Measurements from ENCODE around the gene ADGRF4. TPM values are rescaled to one million over a fixed set of nuclear protein-coding genes. Genes with fewer than 3 reads are reported as not detected.
"Not testable (repeated sequence)": the region's sequence is repeated elsewhere in the genome, so short reads cannot be mapped to it uniquely, and the experiment has no call there.

The ADGRF4 gene
- total RNA-seq, 1 donor from 2014 or later: not detected

DNA sequence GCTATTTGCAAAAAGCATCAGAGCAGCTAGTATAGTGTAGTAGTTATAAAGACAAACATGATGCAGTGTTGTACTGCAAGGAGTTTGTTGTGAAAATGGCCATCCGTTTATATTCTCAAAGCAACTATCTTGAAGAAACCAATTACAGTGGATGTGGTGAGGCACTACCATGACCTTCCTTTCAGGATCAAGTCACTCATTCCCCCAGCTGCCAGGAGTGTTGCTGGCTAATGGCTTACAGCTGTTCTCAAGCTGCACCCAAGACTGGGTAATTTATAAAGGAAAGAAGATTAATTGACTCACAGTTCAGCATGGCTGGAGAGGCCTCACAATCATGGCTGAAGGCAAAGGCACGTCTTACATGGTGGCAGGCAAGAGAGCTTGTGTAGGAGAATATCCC is 29.0 kb downstream of the ADGRF4 start:
- intact Hi-C loops (cut with DNase I): no loop called here
- DNase-seq (ENCODE audit: missing footprints): no peak
- ATAC-seq: no peak

- intact Hi-C loops (cut with DNase I): no loop called here
- ATAC-seq (no peak), DNase-seq (ENCODE audit: missing footprints) (no peak)
These were observed 30.6 kb downstream of the ADGRF4 start for GRCh38 chr6:47729019-47729418.

DNA sequence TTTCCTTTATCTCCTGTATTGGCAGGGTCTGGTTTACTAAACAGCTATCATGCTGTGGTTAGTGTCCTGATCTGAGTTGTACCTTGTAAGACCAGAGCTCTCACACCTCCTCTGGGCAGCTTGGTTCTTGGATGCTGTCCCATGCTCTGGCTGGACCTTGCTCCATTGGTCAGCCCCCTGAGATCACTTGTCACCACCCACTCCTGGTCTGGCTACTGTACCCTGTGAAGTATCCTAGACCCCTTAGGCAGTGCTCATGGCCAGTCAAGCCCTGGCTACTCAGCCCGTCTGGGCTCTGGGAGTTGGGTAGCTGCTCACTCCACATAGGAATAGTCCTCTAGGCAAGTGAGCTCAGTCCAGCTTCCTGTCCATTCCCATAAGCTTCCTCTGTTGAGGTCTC is 31.1 kb downstream of the ADGRF4 start:
- ATAC-seq (peak; percentile 57), DNase-seq (ENCODE audit: missing footprints) (no peak)
- intact Hi-C loops (cut with DNase I): no loop called here

- DNase-seq (ENCODE audit: missing footprints): no peak
- no peak for ATAC-seq
- intact Hi-C loops (cut with DNase I): loop anchor here (2.0 to 5.0 kb wide), 2 partner anchors 103 to 322 kb away; no protein-coding TSS in a partner anchor
These were observed 35.6 kb downstream of the ADGRF4 start for GRCh38 chr6:47733879-47734558.

DNA sequence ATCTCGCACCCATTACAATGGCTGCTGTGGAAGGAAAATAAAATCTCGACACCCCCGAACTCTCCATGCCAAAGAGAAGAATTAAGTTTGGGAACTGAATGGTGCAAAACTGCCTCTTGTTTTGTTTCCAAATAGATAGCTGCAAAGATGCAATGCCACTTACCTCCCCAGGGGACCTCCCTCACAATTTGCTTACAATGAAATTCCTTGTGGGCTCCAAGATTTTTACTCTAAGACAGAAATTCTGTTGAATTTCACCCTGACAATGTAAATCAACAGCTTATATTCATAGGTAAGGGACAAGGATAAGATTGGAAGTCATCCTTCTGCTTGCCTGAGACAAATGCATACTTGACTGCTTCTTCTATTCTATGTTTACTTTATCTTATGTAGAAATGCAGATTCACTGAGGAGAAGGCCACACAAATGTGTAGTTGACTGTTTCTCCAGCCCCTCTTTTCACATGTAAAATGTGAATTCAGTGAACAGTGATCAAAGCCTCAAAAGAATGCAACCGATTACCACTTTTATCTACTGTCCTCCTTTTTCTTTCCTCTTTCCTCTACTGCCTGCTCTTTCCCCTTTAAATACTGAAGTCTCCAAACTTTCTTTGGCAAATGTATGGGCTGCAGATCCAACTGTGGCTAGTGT is 36.6 kb downstream of the ADGRF4 start:
- ATAC-seq (no peak), DNase-seq (ENCODE audit: missing footprints) (no peak)
- intact Hi-C loops (cut with DNase I): loop anchor here (2.0 to 5.0 kb wide), 3 partner anchors 88 to 323 kb away; no protein-coding TSS in a partner anchor

DNA sequence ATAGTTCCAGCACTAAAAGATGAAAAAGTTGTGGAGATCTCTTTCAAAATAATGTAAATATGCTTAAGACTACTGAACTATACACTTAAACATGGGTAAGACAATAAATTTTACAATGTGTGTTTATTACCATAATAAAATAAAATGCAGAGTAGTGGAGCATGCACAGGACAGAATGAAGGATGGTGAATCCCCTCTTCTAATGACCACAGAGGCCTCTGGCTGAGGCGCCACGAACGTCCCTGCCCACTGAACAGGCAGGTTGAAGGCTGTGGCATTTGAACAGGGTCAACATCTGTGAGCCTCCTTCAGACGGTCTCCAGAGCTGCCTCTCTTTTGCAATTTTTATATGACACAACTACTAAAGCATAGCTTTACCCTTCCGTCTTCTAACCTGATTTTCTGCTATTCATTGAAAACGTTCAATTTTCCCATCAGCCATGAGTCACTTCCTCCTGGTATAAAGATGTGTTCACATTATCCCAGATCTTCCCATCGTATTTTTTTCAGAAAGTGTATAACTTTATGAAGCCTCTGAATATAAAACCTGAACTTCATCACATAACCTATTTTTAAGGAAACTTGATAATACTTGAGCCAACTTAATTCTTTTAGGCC is 37.8 kb downstream of the ADGRF4 start:
- intact Hi-C loops (cut with DNase I): loop anchor here (5.0 kb wide), 1 partner anchor 89 kb away; no protein-coding TSS in a partner anchor
- DNase-seq (ENCODE audit: missing footprints): no peak
- no peak for ATAC-seq

DNA sequence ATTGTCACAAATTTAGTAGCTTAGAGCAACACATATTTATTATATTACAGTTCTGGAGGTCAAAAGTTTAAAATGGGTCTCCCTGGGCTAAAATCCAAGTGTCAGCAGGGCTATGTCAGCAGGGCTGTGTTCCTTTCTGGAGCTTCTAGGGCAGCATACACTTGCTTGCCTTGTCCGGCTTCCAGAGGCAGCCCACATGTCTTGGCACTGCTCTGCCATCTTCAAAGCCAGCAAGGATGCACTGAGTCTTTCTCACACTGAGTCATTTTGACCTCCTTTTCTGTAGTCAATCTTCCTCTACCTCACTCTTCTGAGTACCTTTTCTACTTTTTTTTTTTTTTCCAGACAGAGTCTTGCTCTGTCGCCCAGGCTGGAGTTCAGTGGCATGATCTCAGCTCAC is 39.0 kb downstream of the ADGRF4 start:
- ATAC-seq (no peak), DNase-seq (ENCODE audit: missing footprints) (no peak)
- intact Hi-C loops (cut with DNase I): loop anchor here (5.0 kb wide), 1 partner anchor 90 kb away; no protein-coding TSS in a partner anchor

DNA sequence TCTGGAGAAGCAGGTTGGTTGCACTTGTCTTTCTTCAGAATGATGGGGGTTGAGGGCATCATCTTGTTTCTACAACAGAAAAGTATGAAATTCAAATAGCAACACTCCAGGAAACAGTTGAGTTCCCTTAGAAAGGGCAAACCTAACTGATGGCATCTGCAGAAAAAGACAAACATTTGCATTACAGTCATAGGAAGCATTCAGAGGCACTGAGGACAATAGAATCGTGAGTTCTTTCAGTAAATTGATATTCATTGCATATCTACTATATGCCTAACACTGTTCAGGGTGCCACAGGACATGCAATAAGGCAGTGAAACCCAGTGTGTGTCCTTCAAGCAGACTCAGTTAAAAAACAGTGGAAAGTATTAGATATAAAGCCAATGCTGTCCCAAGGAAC is 42.3 kb downstream of the ADGRF4 start:
- intact Hi-C loops (cut with DNase I): no loop called here
- DNase-seq (ENCODE audit: missing footprints) (no peak), ATAC-seq (no peak)

DNA sequence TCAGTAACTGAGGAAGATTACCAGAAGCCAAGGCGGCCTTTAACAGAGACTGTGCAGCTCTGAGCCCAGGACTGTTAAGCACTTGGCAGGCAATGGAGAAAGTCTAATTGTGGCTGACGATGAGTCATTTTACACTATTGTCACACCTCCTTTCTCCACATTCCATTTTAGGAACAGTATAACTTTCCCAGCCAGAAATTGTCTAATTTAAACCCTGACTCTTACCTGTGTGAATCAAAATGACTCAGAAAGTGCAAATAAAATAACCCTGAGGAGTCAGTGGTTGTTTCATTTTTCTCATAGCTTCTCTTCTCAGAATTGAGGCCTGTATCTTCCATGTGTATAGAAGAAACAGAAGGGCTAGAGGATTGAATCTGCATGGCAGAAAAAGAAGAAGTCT is 43.4 kb downstream of the ADGRF4 start:
- ATAC-seq: peak; percentile 87
- DNase-seq (ENCODE audit: missing footprints): no peak
- intact Hi-C loops (cut with DNase I): no loop called here

DNA sequence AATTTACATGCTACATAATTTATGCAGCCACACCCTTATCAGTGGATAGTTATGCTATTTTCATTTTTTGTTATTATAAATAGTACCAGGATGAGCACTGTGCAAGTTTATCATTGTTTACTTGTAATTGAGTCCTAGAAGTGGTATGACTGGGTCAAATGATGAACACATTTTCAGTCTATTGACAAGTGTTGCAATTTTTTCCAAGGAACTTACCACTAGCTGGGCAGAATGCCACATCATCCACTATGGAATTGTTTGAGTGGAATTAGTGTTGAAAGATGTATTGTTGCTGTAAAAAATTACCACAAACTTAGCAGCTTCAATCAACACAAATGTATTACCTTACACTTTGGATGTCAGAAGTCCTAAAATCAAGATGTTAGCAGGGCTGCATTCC is 45.4 kb downstream of the ADGRF4 start:
- intact Hi-C loops (cut with DNase I): no loop called here
- no peak for DNase-seq (ENCODE audit: missing footprints)
- no peak for ATAC-seq

GRCh38 chr6:47745269-47745668 is 46.9 kb downstream of the ADGRF4 start:
- DNase-seq (ENCODE audit: missing footprints); ATAC-seq; intact Hi-C loops (cut with DNase I): not testable (repeated sequence)

- intact Hi-C loops (cut with DNase I): no loop called here
- DNase-seq (ENCODE audit: missing footprints) (no peak), ATAC-seq (no peak)
These were observed 51.4 kb downstream of the ADGRF4 start for GRCh38 chr6:47749757-47750156.

- ATAC-seq: no peak
- DNase-seq (ENCODE audit: missing footprints): no peak
- intact Hi-C loops (cut with DNase I): no loop called here
These were observed 54.4 kb downstream of the ADGRF4 start for GRCh38 chr6:47752801-47753200.

DNA sequence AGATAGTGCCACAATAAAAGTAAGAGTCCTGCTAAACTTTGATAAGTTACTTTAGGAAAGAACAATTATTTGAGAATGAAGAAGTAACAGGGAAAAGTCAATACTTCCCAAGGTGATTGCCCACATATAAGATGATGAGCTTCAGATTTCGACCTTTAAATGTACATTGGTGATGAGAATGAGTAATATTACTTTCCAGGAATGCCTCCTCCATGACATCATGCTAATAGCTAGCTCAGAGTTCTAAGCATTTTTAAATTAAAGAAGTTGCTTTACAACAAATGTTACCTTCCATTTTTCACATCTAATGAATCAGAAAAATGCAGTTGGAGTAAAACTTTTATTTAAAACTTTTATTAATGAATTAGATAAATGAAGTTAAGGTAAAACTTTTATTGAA is 61.0 kb downstream of the ADGRF4 start:
- intact Hi-C loops (cut with DNase I): no loop called here
- ATAC-seq (no peak), DNase-seq (ENCODE audit: missing footprints) (no peak)

DNA sequence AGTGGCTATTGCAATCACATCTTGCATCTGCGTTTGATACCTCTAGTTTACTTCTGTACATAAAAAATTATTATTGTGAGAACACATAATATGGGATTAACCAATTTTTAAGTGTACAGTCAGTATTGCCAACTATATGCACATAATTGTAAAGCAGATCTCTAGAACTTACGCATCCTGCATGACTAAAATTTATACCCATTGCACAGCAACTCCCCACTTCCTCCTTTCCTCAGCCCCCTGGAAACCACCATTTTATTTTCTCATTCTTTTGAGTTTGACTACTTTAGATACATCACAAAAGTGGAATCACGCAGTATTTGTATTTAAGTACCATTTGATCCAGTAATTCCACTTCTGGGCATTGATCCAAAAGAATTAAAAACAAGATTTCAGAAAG is 64.1 kb downstream of the ADGRF4 start:
- intact Hi-C loops (cut with DNase I): no loop called here
- ATAC-seq: no peak
- no peak for DNase-seq (ENCODE audit: missing footprints)

DNA sequence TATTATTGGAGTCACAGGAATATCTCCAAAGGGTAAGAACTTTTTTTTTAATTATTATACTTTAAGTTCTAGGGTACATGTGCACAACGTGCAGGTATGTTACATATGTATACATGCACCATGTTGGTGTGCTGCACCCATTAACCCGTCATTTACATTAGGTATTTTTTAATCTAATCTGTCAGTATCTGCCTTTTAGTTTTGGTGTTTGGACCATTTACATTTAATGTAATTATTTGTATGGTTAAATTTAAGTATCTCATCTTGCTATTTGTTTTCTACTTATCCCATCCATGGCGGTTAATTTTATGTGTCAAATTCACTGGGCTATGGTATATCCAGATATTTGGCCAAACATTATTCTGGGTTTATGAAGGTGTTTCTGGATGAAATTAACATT is 68.1 kb downstream of the ADGRF4 start:
- ATAC-seq: no peak
- DNase-seq (ENCODE audit: missing footprints): no peak
- intact Hi-C loops (cut with DNase I): no loop called here

GRCh38 chr6:47767102-47767501 is 68.7 kb downstream of the ADGRF4 start:
- no peak for ATAC-seq
- DNase-seq (ENCODE audit: missing footprints): no peak
- intact Hi-C loops (cut with DNase I): no loop called here

DNA sequence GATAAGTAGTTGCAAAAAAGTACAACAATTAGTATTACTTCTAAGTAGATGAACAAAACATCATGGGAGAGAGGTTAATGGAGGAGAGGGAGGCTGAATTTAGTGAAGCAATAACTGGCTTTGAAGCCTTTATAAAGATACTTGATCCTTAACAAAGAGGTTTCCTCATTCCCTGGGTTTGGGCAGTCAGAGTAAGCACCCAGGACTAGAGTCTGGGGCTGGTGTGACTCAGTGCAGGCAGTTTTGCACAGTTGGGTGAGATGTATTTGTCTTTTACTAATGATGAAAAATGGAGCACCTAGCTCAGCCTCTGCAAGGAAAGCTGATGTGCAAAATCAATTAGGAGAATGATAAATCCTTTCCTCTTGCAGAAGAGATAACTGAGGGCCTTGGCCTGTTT is 71.6 kb downstream of the ADGRF4 start:
- intact Hi-C loops (cut with DNase I): no loop called here

More for the DNA sequence above, 71.6 kb downstream of the ADGRF4 start:
- DNase-seq (ENCODE audit: missing footprints) (no peak), ATAC-seq (no peak)

Measured in Right ventricle myocardium inferior (tissue), 1 donor.